AG09319 (cell line): ENCODE results near the gene BORCS8.
"Not testable (repeated sequence)": the region's sequence is repeated elsewhere in the genome, so short reads cannot be mapped to it uniquely, and the experiment has no call there.

Experiments
- DNase-seq: peaks from one replicate; pipeline ENCODE4 v3.0.0-alpha.2; 2010; ENCODE audit warnings: low read depth; ENCODE audit errors: extremely low read depth
- TF ChIP-seq, protein P1 (sequence below): IDR thresholded peaks from 2 replicates; pipeline ENCODE4 v1.5.1; 2011; ENCODE audit warnings: low read depth, mild to moderate bottlenecking, inconsistent platforms, low read length, moderate library complexity

Gene BORCS8

DNA sequence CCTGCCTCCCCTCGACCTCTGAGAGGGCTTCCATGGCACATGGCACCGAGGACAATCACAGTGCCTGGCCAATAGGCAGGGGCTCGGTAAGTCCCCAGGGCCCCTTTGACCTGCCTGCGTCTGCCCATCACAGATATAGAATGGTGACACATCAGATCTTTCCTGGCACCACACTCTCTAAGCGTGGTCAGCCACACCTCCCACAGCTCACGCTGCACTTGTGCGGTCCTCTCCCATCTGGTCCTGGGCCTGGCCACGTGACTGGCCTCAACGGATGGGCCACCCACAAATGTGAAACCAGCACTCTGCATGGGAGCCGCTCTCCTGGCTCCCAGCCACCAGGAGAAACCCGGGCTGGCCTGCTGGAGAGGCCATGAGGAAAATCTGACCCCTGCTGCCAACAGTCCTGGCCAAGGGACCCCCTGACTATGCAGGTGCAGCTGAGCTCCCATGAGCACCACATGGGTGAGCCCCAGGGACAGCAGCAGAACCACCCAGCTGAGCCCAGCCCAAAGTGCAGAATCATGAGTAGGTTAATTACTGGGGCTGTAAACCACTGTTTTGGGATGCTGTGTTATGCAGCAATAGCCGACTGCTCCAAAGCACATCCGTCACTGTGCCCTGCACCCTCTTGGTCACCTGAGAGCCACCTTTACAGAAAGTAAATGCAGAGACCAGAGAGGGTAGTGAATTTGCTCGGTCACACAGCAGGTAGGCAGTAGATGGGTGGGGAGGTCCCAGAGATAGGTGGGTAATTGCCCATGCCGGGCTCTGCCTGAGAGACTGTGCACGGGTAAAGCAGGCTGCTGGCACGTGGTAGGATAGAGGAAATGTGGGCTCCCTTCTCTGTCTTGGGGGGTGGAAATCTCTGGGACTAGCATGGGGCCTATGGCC lies 12.2 kb downstream of the BORCS8 start:
- TF ChIP-seq, protein P1, sequence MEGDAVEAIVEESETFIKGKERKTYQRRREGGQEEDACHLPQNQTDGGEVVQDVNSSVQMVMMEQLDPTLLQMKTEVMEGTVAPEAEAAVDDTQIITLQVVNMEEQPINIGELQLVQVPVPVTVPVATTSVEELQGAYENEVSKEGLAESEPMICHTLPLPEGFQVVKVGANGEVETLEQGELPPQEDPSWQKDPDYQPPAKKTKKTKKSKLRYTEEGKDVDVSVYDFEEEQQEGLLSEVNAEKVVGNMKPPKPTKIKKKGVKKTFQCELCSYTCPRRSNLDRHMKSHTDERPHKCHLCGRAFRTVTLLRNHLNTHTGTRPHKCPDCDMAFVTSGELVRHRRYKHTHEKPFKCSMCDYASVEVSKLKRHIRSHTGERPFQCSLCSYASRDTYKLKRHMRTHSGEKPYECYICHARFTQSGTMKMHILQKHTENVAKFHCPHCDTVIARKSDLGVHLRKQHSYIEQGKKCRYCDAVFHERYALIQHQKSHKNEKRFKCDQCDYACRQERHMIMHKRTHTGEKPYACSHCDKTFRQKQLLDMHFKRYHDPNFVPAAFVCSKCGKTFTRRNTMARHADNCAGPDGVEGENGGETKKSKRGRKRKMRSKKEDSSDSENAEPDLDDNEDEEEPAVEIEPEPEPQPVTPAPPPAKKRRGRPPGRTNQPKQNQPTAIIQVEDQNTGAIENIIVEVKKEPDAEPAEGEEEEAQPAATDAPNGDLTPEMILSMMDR, result no peak
- no peak for DNase-seq

DNA sequence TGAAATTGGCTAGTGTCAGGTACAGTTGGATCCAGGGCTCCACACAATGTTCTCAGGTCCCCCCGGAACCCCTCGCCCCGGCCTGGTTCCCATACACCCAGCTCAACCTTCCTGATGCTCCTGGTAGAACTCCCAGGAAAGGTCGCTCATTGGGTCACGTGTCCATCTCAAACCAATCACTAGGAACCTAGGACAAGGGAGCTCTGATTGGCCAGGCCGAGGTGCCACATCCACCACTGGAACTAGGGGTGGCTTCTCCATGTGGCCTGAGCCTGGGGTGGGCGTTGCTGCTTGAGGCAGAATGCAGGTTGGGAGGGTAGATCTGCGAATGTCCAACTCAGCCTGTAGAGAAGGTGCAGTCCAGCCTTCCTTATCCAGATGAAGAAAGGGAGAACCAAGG lies 15.0 kb downstream of the BORCS8 start:
- TF ChIP-seq, protein P1, result no peak
- no peak for DNase-seq

DNA sequence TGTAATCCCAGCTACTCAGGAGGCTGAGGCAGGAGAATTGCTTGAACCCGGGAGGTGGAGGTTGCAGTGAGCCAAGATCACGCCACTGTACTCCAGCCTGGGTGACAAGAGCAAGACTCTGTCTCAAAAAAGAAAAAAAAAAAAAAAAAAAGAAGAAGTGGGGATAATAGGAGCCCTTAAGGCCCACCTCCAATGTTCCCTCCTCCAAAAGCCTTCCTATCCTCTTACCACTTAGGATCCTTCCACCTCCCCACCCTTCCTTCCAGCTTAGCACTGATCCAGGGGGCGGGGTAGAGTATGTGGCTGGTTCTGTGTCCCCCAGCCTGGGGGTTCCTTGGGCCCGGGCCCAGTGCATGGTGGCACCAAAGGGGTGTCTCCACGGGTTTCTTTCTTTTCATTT lies 18.7 kb downstream of the BORCS8 start:
- DNase-seq, result not testable (repeated sequence)

DNA sequence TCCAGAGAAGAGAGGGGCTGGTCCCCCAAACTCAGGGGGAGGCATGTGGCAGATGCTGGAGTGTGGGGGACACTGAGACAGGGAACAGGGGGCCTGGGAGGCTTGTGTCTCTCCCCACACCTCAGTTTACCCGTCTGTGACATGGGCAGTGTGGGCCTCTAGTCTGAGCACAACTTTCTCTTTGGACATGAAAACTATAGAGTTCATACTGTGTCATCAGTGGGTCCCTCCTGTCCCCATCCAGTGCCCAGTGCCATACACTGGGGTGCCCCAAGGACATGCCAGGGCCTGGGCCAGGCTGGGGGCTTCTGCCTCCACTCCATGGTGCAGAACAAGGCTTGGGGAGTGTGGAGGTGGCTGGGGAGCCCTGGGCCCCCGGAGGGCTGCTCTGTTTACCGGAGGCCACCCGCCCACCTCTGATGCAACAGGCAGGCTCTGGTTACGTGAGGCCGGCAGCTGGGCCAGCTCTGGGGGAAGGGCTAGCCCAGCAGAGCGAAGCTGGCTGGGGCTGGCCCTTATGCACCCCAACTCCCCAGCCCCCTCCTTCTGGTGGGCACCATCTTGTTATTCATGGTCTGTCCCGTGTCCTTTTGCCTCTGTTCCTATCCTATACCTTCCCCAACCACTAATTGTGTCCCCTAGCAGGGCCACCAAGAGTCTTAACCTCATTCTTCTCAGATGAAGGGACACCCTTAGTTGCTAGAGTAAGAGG lies 20.0 kb downstream of the BORCS8 start:
- TF ChIP-seq, protein P1, result no peak
- DNase-seq, result peak; percentile 25

DNA sequence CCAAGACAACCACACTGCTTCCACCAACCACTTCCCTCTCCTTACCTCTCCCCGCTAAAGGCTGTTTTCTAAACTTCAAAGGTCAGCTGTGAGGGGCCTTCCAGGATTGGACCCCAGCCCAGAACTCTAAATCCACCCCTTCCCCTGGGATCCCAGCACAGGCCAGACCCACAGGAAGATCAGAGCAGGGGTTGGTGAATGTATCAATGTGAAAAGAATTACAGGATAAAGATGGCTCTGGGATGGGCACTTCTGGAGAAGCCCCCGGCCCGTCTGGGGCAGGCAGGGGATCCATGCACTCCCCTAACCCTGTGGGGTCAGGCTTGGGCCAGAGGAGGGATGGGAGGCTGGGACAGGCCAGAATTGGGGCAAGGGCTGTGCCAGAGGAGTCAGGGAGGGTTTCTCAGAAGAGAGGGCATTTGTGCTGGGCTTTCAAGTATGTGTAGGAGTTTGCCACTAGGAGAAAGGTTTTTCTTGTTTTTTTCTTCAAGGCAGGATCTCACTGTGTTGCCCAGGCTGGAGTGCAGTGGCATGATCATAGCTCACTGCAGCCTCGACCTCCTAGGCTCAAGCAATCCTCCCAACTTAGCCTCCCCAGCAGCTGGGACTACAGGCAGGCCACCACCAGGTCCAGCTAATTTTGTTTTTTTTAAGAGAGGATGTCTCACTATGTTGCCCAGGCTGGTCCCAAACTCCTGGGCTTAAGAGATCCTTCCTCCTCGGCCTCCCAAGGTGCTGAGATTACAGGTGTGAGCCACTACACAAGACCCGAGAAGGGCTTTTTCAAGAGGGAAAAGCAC lies 20.9 kb downstream of the BORCS8 start:
- TF ChIP-seq, protein P1, result no peak
- DNase-seq, result no peak

DNA sequence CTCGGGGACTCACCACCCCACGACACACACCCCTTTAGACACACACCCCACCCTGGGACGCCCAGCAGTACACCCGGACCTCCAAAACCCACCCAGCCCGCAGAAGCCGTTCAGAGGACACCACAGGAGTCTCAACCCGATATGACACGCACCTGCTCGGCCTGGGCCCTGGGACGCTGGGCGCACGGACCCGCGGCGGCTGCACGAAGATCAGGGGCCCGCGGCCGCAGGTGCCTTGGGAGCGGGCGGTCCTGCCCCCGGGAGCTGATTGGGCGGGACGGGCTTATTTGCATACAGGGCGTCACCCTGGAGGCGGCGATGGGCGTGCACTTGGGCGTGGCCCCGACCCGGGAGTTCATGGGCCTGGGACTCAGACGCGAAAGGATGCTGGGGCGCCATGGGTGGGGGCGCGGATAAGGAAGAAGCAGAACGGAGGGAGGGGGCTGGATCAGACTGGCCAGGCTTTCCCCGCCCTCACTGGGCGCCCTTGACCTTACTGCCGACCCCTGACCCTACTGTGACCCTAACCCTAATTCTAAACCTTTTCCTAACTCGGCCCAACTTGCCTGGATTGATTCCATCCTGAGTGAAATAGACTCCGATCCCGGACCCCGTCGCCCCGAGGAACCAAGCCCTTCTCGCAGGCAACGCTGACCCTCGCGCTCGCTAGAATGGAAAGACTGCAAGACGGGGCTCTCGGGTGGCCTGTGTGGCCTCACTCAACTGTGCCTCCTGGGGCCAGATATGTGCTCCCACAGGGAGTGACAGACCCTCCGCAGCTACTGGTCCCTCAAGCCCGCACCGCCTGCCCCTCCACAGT lies 21.7 kb downstream of the BORCS8 start, which contains the start of gene MEF2B:
TSS of gene MEF2B (minus strand) at position 211 of the 820 bp plus-strand sequence. CDS start 19,528 bp downstream, outside the sequence.
- TF ChIP-seq, protein P1, result no peak
- DNase-seq, result no peak
